HG02970 (cell line): Measurements from ENCODE around the gene OR1J2.

Source experiments
- ATAC-seq: cut with Tn5 transposase; IDR thresholded peaks from one replicate; pipeline ENCODE4 v1.9.1; 2021; ENCODE audit warnings: mild to moderate bottlenecking, moderate library complexity, moderate number of reproducible peaks; ENCODE audit not compliant: unreplicated experiment, low FRiP score

OR1J2 gene

DNA sequence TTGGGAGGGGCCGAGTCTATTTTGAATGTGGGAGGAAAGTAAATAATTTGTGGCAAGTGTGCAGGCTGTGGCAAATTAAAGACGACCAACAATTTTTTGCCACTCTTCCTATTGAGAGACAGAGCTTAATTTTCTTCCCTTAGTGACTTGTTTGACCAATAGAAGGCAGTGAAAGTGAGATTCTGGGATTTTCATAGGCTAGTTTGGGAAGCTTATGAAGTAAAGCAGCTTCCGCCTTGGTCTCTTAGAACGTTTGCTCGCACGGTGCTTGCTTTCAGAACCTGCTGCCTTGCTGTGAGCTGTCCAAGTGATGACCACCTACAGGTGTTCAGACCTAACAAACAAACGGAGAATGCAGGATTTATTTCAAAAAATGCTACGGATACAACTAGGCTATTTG, 35.6 kb downstream of the OR1J2 start:
- no peak for ATAC-seq

DNA sequence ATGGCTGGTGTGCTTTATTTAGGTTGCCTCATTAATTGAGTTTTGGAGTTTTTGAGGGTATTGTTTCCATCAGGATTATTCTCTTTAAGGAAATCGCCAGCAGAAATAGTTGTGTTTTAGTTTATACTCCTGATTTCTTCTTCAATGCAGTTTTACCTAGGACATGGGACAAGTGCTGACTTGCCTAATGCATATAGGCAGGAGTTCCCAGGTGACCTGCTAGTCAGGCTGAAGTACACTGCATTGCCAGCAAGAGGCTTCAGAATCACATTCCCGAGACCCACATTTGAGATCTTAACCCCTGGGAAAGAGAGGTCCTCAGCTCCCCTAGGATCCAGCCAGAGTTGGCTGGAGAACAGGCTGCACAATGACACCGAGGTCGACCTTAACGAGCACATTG, 40.8 kb downstream of the OR1J2 start:
- ATAC-seq: no peak

DNA sequence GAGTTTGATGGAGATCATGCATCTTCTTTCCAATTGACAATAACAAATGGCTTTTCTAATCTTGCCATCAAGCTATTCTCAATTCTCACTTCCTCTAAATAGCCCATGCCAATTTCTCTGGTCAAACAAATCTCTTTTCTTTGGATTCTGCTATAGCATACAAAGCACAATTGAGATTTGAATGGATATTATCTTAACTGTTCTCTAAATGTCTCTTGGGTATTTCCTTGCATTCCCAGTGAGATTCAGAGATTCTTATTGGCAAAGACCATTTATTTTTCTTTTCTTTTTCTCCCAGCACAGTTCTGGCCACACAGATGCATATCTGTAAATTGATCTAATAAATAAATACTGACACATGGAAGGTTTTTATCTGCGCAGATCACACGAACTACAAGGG, 42.2 kb downstream of the OR1J2 start, which contains the start of gene OR1N2:
Gene OR1N2, plus strand, starts transcription at position 301 of the 400 bp plus-strand sequence. CDS start 100 bp downstream, outside the sequence.
- ATAC-seq: no peak
